Islet precursor cell (in vitro differentiated cells): ENCODE data around the gene TEAD4.

Experiments
- DNase-seq: peaks from one replicate; pipeline ENCODE4 v3.0.0-alpha.2; 2018

Gene TEAD4

GRCh38 chr12:2959192-2959504, at the start of gene TEAD4:
TEAD4 (plus strand) TSS chr12:2959397.
- peak; percentile 97 for DNase-seq

GRCh38 chr12:2912216-2912575, 47.0 kb upstream of the TEAD4 start:
- DNase-seq: no peak

GRCh38 chr12:2919249-2919648, 39.9 kb upstream of the TEAD4 start:
- DNase-seq: no peak

GRCh38 chr12:2922329-2922728, 36.9 kb upstream of the TEAD4 start:
- no peak for DNase-seq

GRCh38 chr12:2923057-2923456, 36.1 kb upstream of the TEAD4 start:
- no peak for DNase-seq

- no peak for DNase-seq
These were observed 35.2 kb upstream of the TEAD4 start for GRCh38 chr12:2924019-2924418.

- no peak for DNase-seq
These were observed 33.7 kb upstream of the TEAD4 start for GRCh38 chr12:2925322-2925995.

- DNase-seq: peak; percentile 69
These were observed 28.3 kb upstream of the TEAD4 start for GRCh38 chr12:2930865-2931264.

GRCh38 chr12:2933586-2933985, 25.6 kb upstream of the TEAD4 start:
- no peak for DNase-seq

- no peak for DNase-seq
These were observed 24.8 kb upstream of the TEAD4 start for GRCh38 chr12:2934371-2934770.

- no peak for DNase-seq
These were observed 22.9 kb upstream of the TEAD4 start for GRCh38 chr12:2936301-2936700.

- DNase-seq: no peak
These were observed 21.7 kb upstream of the TEAD4 start for GRCh38 chr12:2937500-2937899.

- no peak for DNase-seq
These were observed 20.0 kb upstream of the TEAD4 start for GRCh38 chr12:2939191-2939590.

GRCh38 chr12:2940564-2940963, 18.6 kb upstream of the TEAD4 start:
- DNase-seq: no peak

- DNase-seq: peak; percentile 72
These were observed 17.7 kb upstream of the TEAD4 start for GRCh38 chr12:2941524-2941923.

- peak; percentile 84 for DNase-seq
These were observed 14.7 kb upstream of the TEAD4 start for GRCh38 chr12:2944401-2945047.

GRCh38 chr12:2949411-2949810, 9.8 kb upstream of the TEAD4 start:
- no peak for DNase-seq

GRCh38 chr12:2955888-2956287, 3.3 kb upstream of the TEAD4 start:
- no peak for DNase-seq

- no peak for DNase-seq
These were observed 1.3 kb upstream of the TEAD4 start for GRCh38 chr12:2957816-2958431.

- DNase-seq: peak; percentile 92
These were observed 585 bp upstream of the TEAD4 start for GRCh38 chr12:2958432-2959191.

GRCh38 chr12:2959505-2960389, 550 bp downstream of the TEAD4 start:
- DNase-seq: peak; percentile 84

GRCh38 chr12:2960390-2960956, 1.3 kb downstream of the TEAD4 start:
- peak; percentile 97 for DNase-seq
